Measurements from ENCODE around the gene RPS19.

DNA sequence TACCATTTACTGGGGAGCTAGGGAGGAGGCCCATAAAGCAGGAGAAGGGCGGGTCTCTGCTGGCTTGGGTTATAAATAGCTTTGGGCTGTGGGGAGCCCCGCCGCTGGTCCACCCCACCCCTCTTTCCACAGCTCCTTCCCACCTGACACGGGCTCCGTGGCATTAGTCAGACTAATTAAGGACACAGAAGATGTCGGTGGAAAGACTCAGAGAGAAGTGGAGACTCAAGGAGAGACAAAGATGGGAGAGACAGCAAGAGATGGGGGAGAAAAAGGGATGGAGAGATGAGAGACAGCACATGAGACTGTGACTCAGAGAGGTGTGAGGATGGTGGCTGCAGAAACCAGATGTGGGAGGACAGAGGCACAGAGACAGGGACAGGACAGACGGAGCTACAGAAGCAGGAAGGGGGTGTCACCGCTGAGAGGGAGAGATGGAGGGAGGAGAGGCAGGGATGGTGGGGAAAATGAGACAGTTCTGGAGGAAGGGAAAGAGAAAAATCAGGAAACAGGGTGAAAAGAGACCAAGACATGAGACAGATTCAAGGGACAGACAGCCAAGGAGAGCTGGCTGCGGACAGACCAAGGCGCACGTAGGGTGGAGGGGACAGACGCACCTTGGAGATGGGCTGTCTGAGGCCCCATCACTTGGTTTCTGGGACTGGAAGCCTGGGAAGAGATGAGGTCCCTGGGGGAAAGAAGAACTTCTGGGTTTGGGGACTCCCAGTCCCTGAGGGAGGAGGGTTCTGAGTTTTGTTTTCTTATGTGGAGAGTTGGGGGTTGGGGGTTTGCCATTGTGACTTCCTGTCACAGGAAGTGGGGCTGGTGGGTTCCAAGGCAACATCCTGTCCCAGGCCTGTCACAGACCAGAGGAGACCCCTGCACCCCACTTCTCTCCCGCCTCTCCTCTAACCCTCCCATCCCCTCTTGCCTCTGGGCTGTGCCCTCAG, 27.0 kb downstream of the RPS19 start:
- TF ChIP-seq, protein P1, sequence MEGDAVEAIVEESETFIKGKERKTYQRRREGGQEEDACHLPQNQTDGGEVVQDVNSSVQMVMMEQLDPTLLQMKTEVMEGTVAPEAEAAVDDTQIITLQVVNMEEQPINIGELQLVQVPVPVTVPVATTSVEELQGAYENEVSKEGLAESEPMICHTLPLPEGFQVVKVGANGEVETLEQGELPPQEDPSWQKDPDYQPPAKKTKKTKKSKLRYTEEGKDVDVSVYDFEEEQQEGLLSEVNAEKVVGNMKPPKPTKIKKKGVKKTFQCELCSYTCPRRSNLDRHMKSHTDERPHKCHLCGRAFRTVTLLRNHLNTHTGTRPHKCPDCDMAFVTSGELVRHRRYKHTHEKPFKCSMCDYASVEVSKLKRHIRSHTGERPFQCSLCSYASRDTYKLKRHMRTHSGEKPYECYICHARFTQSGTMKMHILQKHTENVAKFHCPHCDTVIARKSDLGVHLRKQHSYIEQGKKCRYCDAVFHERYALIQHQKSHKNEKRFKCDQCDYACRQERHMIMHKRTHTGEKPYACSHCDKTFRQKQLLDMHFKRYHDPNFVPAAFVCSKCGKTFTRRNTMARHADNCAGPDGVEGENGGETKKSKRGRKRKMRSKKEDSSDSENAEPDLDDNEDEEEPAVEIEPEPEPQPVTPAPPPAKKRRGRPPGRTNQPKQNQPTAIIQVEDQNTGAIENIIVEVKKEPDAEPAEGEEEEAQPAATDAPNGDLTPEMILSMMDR (IDR thresholded peaks at IDR 0.05; ENCODE audit: low read depth, low read length): no peak
- no peak for TF ChIP-seq POLR2A (IDR thresholded peaks at IDR 0.05; ENCODE audit: extremely low read depth, insufficient read length)
